ENCODE data around the gene SPATA9.

Gene SPATA9

GRCh38 chr5:95728494-95729114 lies 45.8 kb upstream of the SPATA9 start (continued):
- TF ChIP-seq, protein P1, sequence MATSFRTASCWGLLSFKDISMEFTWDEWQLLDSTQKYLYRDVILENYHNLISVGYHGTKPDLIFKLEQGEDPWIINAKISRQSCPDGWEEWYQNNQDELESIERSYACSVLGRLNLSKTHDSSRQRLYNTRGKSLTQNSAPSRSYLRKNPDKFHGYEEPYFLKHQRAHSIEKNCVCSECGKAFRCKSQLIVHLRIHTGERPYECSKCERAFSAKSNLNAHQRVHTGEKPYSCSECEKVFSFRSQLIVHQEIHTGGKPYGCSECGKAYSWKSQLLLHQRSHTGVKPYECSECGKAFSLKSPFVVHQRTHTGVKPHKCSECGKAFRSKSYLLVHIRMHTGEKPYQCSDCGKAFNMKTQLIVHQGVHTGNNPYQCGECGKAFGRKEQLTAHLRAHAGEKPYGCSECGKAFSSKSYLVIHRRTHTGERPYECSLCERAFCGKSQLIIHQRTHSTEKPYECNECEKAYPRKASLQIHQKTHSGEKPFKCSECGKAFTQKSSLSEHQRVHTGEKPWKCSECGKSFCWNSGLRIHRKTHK (tag by site-specific recombination; IDR thresholded peaks at IDR 0.05): no peak
- no peak for TF ChIP-seq ZNF239 (tag by site-specific recombination; IDR thresholded peaks at IDR 0.05)

DNA sequence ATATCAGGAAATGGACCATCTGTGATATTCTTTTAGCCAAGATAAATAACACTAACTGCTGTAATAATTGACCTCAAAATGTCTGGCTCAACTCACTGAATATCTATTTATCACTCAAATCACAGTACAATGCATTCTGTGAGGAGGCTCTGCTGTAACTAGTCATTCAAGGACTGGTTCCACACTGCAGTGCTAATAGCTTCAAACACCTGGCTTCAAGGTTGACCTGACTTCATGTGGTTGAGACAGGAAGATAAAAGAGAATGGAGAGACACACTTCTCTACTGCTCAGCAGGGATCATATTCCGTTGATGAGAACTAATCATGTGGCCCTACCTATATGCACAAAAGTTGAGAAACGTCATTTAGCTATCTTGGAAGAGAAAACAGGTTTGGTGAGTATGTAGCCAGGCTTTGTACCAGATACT lies 45.0 kb upstream of the SPATA9 start:
- Histone ChIP-seq H3K4me3 (ENCODE audit: low read depth, low read length) (no peak overlapping the region), H3K27ac (ENCODE audit: extremely low read depth, low read depth, low read length) (no peak overlapping the region), H3K9me3 (ENCODE audit: control insufficient read depth, insufficient read depth, low read depth, low read length) (no peaks in the 10 kb centered on the region), H3K4me1 (ENCODE audit: control insufficient read depth, insufficient read depth, low read length) (peaks cover 9% of the 10 kb centered on the region), H3K36me3 (ENCODE audit: control insufficient read depth in 2 of 2, insufficient read depth in 1 of 2, low read length in 2 of 2) (no peaks in the 10 kb centered on the region)
- POLR2A ChIA-PET: no interaction called here
- CTCF ChIA-PET: interaction anchor here (0.8 kb wide), 1 partner anchor 33 kb away, joined by 3 read pairs; no protein-coding TSS in a partner anchor
- TF ChIP-seq ZNF629 (tag by site-specific recombination; IDR thresholded peaks at IDR 0.05) (no peak), ZNF324 (tag by site-specific recombination; IDR thresholded peaks at IDR 0.05) (no peak), HOXD13 (CRISPR knock-in tag; IDR thresholded peaks at IDR 0.05; ENCODE audit: borderline replicate concordance) (no peak), ZNF362 (tag by site-specific recombination; IDR thresholded peaks at IDR 0.05) (no peak), ZNF132 (tag by site-specific recombination; IDR thresholded peaks at IDR 0.05; ENCODE audit: borderline replicate concordance) (no peak), GFI1B (tag by site-specific recombination; IDR thresholded peaks at IDR 0.05) (no peak), ZNF501 (tag by site-specific recombination; IDR thresholded peaks at IDR 0.05) (no peak), HIC1 (tag by site-specific recombination; IDR thresholded peaks at IDR 0.05) (no peak)
- TF ChIP-seq, protein P2, sequence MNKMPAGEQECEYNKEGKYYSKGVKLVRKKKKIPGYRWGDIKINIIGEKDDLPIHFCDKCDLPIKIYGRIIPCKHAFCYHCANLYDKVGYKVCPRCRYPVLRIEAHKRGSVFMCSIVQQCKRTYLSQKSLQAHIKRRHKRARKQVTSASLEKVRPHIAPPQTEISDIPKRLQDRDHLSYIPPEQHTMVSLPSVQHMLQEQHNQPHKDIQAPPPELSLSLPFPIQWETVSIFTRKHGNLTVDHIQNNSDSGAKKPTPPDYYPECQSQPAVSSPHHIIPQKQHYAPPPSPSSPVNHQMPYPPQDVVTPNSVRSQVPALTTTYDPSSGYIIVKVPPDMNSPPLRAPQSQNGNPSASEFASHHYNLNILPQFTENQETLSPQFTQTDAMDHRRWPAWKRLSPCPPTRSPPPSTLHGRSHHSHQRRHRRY (tag by site-specific recombination; IDR thresholded peaks at IDR 0.05): no peak

- Histone ChIP-seq H3K36me3 (ENCODE audit: control insufficient read depth in 2 of 2, insufficient read depth in 1 of 2, low read length in 2 of 2) (no peaks in the 10 kb centered on the region), H3K4me1 (ENCODE audit: control insufficient read depth, insufficient read depth, low read length) (peaks cover 9% of the 10 kb centered on the region), H3K4me3 (ENCODE audit: low read depth, low read length) (no peak overlapping the region), H3K27ac (ENCODE audit: extremely low read depth, low read depth, low read length) (no peak overlapping the region), H3K9me3 (ENCODE audit: control insufficient read depth, insufficient read depth, low read depth, low read length) (no peaks in the 10 kb centered on the region)
- TF ChIP-seq GFI1B (tag by site-specific recombination; IDR thresholded peaks at IDR 0.05): no peak
- TF ChIP-seq MYNN (tag by site-specific recombination; IDR thresholded peaks at IDR 0.05; ENCODE audit: borderline replicate concordance): no peak
- TF ChIP-seq BCL6B (tag by site-specific recombination; IDR thresholded peaks at IDR 0.05): no peak
- no peak for TF ChIP-seq ZNF76 (tag by site-specific recombination; IDR thresholded peaks at IDR 0.05; ENCODE audit: borderline replicate concordance, low read depth)
- TF ChIP-seq, protein P1 (tag by site-specific recombination; IDR thresholded peaks at IDR 0.05): no peak
- no peak for TF ChIP-seq ZNF629 (tag by site-specific recombination; IDR thresholded peaks at IDR 0.05)
- no peak for TF ChIP-seq ZNF585B (tag by site-specific recombination; IDR thresholded peaks at IDR 0.05)
- ChIA-PET CTCF (interaction anchor here (0.7 to 0.8 kb wide), 3 partner anchors 32 to 476 kb away, joined by 3 to 4 read pairs (median 3); no protein-coding TSS in a partner anchor), POLR2A (interaction anchor here (1.8 kb wide), 1 partner anchor 80 kb away, joined by 4 read pairs; the partner anchor contains the start of gene RFESD)
Observed at GRCh38 chr5:95726811-95727763, 44.3 kb upstream of the SPATA9 start.
